WTC11 (cell line): ENCODE data around the gene SLC2A6. TPM values are rescaled to one million over a fixed set of nuclear protein-coding genes. Genes with fewer than 3 reads are reported as not detected.

Source experiments
- ATAC-seq: fragments of 200-7000 bp; cut with Tn5 transposase; 2 replicates; pipeline ENCODE4 v1.10.0; 2021; ENCODE audit warnings: mild to moderate bottlenecking, moderate library complexity
- CTCF ChIA-PET: fragments of 300-600 bp; sonication (Branson Sonifier 250); formaldehyde crosslinking; loops from one replicate; lab custom pipeline; 2021; ENCODE audit warnings: antibody characterized with exemption; lab: Charles Lee
- POLR2A ChIA-PET: fragments of 350-600 bp; sonication (Branson Sonifier 250); formaldehyde crosslinking; loops from one replicate; lab custom pipeline; 2021; ENCODE audit warnings: antibody characterized with exemption; lab: Charles Lee
- DNase-seq: peaks from one replicate; pipeline ENCODE4 v3.0.0; 2021; ENCODE audit warnings: low spot score
- H3K27ac Mint-ChIP-seq: 2 replicates; pipeline ENCODE4 v1.8.0; 2021; ENCODE audit warnings: mixed read lengths
- H3K27me3 Mint-ChIP-seq: 2 replicates; pipeline ENCODE4 v1.8.0; 2021; ENCODE audit warnings: low read depth, mild to moderate bottlenecking, moderate library complexity, mixed read lengths
- H3K36me3 Mint-ChIP-seq: 2 replicates; pipeline ENCODE4 v1.8.0; 2021; ENCODE audit warnings: mixed read lengths
- H3K4me1 Mint-ChIP-seq: 2 replicates; pipeline ENCODE4 v1.8.0; 2022; ENCODE audit warnings: mixed read lengths
- H3K4me3 Mint-ChIP-seq: 2 replicates; pipeline ENCODE4 v1.8.0; 2021; ENCODE audit warnings: mild to moderate bottlenecking, moderate library complexity, mixed read lengths
- H3K9me3 Mint-ChIP-seq: 2 replicates; pipeline ENCODE4 v1.8.0; 2021; ENCODE audit warnings: mixed read lengths
- AFF4 ChIP-seq: sonication (generic); formaldehyde crosslinking; IDR thresholded peaks from 2 replicates; pipeline ENCODE4 v1.8.1; 2023; ENCODE audit warnings: mild to moderate bottlenecking, missing genetic modification reagents, borderline replicate concordance
- CDX4 ChIP-seq: fragments of 250-450 bp; sonication (Bioruptor Pico); IDR thresholded peaks from 2 replicates; pipeline ENCODE4 v1.9.0; 2021; ENCODE audit warnings: moderate library complexity, mild to moderate bottlenecking, inconsistent platforms, borderline replicate concordance
- EMX1 ChIP-seq: fragments of 250-450 bp; sonication (Bioruptor Pico); IDR thresholded peaks from 2 replicates; pipeline ENCODE4 v1.8.0; 2021; ENCODE audit warnings: mild to moderate bottlenecking
- JUN ChIP-seq: sonication (generic); formaldehyde crosslinking; IDR thresholded peaks from 2 replicates; pipeline ENCODE4 v1.8.0; 2023; ENCODE audit warnings: mild to moderate bottlenecking, missing genetic modification reagents
- PREB ChIP-seq: sonication (generic); formaldehyde crosslinking; IDR thresholded peaks from 2 replicates; pipeline ENCODE4 v1.8.1; 2022; ENCODE audit warnings: mild to moderate bottlenecking, missing genetic modification reagents, moderate library complexity, borderline replicate concordance
- TCF7 ChIP-seq: sonication (generic); formaldehyde crosslinking; IDR thresholded peaks from 2 replicates; pipeline ENCODE4 v1.8.0; 2022; ENCODE audit warnings: mild to moderate bottlenecking, low read depth, missing genetic modification reagents, moderate library complexity
- ZBTB21 ChIP-seq: sonication (generic); formaldehyde crosslinking; IDR thresholded peaks from 2 replicates; pipeline ENCODE4 v1.8.1; 2023; ENCODE audit warnings: mild to moderate bottlenecking, missing genetic modification reagents, borderline replicate concordance
- ZNF263 ChIP-seq: sonication (generic); formaldehyde crosslinking; IDR thresholded peaks from 2 replicates; pipeline ENCODE4 v1.8.1; 2022; ENCODE audit warnings: low read depth, mild to moderate bottlenecking, moderate library complexity, missing genetic modification reagents
- ZNF425 ChIP-seq: fragments of 250-450 bp; sonication (Bioruptor Pico); conservative IDR thresholded peaks from 2 replicates; pipeline ENCODE4 v1.9.0; 2021; ENCODE audit warnings: mild to moderate bottlenecking
- ZNF532 ChIP-seq: fragments of 250-450 bp; sonication (Bioruptor Pico); IDR thresholded peaks from 2 replicates; pipeline ENCODE4 v1.9.0; 2021; ENCODE audit warnings: mild to moderate bottlenecking, borderline replicate concordance
- total RNA-seq: library from RNA; stranded (reverse); gene quantifications from 3 replicates; pipeline ENCODE4 v1.2.3, GENCODE V29; 2021
- TF ChIP-seq, protein P1 (sequence below): sonication (generic); formaldehyde crosslinking; IDR thresholded peaks from 2 replicates; pipeline ENCODE4 v1.8.0; 2023; ENCODE audit warnings: missing genetic modification reagents, mild to moderate bottlenecking, borderline replicate concordance
- TF ChIP-seq, protein P2 (sequence below): fragments of 250-450 bp; sonication (Bioruptor Pico); IDR thresholded peaks from 2 replicates; pipeline ENCODE4 v1.8.0; 2021; ENCODE audit warnings: mild to moderate bottlenecking
- TF ChIP-seq, protein P3 (sequence below): sonication (generic); formaldehyde crosslinking; IDR thresholded peaks from 2 replicates; pipeline ENCODE4 v1.8.1; 2023; ENCODE audit warnings: mild to moderate bottlenecking, missing genetic modification reagents

SLC2A6 gene
- total RNA-seq, 1 experiment from 2014 or later, result 16.6 TPM

- Mint-ChIP-seq H3K27ac (peak overlapping the region; percentile 42; the same call in 1 of the 2 replicates), H3K4me1 (no peaks in the 10 kb centered on the region), H3K27me3 (peaks cover 2% of the 10 kb centered on the region), H3K4me3 (no peak overlapping the region), H3K9me3 (peaks cover 22% of the 10 kb centered on the region), H3K36me3 (peaks cover 4% of the 10 kb centered on the region; the same call in 1 of the 2 replicates)
- POLR2A ChIA-PET, result no interaction called here
- CTCF ChIA-PET, result interaction anchor here (2.0 to 2.4 kb wide), 2 partner anchors 11 to 29 kb away, joined by 6 to 11 read pairs; no protein-coding TSS in a partner anchor
- DNase-seq (no peak), ATAC-seq (no peak)
- TF ChIP-seq EMX1 (no peak), TCF7 (CRISPR knock-in tag) (no peak), ZBTB21 (no peak), JUN (CRISPR knock-in tag) (no peak), ZNF532 (CRISPR knock-in tag) (no peak), ZNF425 (CRISPR knock-in tag) (no peak), AFF4 (no peak), PREB (CRISPR knock-in tag) (no peak), ZNF263 (CRISPR knock-in tag) (no peak), CDX4 (CRISPR knock-in tag) (no peak)
- TF ChIP-seq, protein P1, sequence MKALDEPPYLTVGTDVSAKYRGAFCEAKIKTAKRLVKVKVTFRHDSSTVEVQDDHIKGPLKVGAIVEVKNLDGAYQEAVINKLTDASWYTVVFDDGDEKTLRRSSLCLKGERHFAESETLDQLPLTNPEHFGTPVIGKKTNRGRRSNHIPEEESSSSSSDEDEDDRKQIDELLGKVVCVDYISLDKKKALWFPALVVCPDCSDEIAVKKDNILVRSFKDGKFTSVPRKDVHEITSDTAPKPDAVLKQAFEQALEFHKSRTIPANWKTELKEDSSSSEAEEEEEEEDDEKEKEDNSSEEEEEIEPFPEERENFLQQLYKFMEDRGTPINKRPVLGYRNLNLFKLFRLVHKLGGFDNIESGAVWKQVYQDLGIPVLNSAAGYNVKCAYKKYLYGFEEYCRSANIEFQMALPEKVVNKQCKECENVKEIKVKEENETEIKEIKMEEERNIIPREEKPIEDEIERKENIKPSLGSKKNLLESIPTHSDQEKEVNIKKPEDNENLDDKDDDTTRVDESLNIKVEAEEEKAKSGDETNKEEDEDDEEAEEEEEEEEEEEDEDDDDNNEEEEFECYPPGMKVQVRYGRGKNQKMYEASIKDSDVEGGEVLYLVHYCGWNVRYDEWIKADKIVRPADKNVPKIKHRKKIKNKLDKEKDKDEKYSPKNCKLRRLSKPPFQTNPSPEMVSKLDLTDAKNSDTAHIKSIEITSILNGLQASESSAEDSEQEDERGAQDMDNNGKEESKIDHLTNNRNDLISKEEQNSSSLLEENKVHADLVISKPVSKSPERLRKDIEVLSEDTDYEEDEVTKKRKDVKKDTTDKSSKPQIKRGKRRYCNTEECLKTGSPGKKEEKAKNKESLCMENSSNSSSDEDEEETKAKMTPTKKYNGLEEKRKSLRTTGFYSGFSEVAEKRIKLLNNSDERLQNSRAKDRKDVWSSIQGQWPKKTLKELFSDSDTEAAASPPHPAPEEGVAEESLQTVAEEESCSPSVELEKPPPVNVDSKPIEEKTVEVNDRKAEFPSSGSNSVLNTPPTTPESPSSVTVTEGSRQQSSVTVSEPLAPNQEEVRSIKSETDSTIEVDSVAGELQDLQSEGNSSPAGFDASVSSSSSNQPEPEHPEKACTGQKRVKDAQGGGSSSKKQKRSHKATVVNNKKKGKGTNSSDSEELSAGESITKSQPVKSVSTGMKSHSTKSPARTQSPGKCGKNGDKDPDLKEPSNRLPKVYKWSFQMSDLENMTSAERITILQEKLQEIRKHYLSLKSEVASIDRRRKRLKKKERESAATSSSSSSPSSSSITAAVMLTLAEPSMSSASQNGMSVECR (CRISPR knock-in tag), result no peak
- TF ChIP-seq, protein P2, sequence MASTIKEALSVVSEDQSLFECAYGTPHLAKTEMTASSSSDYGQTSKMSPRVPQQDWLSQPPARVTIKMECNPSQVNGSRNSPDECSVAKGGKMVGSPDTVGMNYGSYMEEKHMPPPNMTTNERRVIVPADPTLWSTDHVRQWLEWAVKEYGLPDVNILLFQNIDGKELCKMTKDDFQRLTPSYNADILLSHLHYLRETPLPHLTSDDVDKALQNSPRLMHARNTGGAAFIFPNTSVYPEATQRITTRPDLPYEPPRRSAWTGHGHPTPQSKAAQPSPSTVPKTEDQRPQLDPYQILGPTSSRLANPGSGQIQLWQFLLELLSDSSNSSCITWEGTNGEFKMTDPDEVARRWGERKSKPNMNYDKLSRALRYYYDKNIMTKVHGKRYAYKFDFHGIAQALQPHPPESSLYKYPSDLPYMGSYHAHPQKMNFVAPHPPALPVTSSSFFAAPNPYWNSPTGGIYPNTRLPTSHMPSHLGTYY, result no peak
- TF ChIP-seq, protein P3, sequence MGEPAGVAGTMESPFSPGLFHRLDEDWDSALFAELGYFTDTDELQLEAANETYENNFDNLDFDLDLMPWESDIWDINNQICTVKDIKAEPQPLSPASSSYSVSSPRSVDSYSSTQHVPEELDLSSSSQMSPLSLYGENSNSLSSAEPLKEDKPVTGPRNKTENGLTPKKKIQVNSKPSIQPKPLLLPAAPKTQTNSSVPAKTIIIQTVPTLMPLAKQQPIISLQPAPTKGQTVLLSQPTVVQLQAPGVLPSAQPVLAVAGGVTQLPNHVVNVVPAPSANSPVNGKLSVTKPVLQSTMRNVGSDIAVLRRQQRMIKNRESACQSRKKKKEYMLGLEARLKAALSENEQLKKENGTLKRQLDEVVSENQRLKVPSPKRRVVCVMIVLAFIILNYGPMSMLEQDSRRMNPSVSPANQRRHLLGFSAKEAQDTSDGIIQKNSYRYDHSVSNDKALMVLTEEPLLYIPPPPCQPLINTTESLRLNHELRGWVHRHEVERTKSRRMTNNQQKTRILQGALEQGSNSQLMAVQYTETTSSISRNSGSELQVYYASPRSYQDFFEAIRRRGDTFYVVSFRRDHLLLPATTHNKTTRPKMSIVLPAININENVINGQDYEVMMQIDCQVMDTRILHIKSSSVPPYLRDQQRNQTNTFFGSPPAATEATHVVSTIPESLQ (CRISPR knock-in tag), result no peak
Measured at GRCh38 chr9:133496861-133497842, 18.3 kb upstream of the SLC2A6 start.
